GM12892 (cell line): ENCODE results near the gene KCTD3.

ENCODE experiments used
- POLR2A ChIP-seq: IDR thresholded peaks from 2 replicates; pipeline ENCODE4 v1.6.1; 2011; ENCODE audit warnings: low read depth, low read length, control low read depth
- TAF1 ChIP-seq: IDR thresholded peaks from 2 replicates; pipeline ENCODE4 v1.6.1; 2011; ENCODE audit warnings: low read depth, mild to moderate bottlenecking, control low read depth, low read length, borderline replicate concordance

GRCh38 chr1:215650446-215651149, 83.5 kb downstream of the KCTD3 start:
- TF ChIP-seq POLR2A (no peak), TAF1 (no peak)
